Measurements from ENCODE around the gene OR1S1.

DNA sequence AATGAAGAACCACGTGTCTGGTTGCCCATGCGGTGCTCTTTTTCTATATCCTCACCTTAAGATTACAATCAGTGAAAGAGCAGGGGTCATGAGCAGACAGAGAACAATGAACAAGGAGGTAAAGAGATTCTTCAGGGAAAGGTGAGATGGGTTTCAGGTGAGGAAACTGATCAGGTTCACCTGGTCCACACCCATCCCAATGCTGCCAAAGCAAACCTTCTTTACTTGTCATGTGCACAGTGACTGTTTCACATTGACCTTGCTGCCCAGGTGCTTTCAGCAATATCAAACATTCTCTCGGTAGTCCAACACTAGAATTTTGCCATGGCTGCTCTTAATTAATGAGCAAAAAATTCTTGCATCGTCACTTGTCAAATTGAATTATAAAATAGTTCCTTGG is 48.1 kb upstream of the OR1S1 start:
- TF ChIP-seq TEAD4 (IDR thresholded peaks at IDR 0.05; ENCODE audit: borderline replicate concordance, insufficient read depth) = no peak
- TF ChIP-seq, protein P1, sequence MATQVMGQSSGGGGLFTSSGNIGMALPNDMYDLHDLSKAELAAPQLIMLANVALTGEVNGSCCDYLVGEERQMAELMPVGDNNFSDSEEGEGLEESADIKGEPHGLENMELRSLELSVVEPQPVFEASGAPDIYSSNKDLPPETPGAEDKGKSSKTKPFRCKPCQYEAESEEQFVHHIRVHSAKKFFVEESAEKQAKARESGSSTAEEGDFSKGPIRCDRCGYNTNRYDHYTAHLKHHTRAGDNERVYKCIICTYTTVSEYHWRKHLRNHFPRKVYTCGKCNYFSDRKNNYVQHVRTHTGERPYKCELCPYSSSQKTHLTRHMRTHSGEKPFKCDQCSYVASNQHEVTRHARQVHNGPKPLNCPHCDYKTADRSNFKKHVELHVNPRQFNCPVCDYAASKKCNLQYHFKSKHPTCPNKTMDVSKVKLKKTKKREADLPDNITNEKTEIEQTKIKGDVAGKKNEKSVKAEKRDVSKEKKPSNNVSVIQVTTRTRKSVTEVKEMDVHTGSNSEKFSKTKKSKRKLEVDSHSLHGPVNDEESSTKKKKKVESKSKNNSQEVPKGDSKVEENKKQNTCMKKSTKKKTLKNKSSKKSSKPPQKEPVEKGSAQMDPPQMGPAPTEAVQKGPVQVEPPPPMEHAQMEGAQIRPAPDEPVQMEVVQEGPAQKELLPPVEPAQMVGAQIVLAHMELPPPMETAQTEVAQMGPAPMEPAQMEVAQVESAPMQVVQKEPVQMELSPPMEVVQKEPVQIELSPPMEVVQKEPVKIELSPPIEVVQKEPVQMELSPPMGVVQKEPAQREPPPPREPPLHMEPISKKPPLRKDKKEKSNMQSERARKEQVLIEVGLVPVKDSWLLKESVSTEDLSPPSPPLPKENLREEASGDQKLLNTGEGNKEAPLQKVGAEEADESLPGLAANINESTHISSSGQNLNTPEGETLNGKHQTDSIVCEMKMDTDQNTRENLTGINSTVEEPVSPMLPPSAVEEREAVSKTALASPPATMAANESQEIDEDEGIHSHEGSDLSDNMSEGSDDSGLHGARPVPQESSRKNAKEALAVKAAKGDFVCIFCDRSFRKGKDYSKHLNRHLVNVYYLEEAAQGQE (IDR thresholded peaks at IDR 0.05; ENCODE audit: low read depth, low read length) = no peak
- TF ChIP-seq, protein P2, sequence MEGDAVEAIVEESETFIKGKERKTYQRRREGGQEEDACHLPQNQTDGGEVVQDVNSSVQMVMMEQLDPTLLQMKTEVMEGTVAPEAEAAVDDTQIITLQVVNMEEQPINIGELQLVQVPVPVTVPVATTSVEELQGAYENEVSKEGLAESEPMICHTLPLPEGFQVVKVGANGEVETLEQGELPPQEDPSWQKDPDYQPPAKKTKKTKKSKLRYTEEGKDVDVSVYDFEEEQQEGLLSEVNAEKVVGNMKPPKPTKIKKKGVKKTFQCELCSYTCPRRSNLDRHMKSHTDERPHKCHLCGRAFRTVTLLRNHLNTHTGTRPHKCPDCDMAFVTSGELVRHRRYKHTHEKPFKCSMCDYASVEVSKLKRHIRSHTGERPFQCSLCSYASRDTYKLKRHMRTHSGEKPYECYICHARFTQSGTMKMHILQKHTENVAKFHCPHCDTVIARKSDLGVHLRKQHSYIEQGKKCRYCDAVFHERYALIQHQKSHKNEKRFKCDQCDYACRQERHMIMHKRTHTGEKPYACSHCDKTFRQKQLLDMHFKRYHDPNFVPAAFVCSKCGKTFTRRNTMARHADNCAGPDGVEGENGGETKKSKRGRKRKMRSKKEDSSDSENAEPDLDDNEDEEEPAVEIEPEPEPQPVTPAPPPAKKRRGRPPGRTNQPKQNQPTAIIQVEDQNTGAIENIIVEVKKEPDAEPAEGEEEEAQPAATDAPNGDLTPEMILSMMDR (IDR thresholded peaks at IDR 0.05) = no peak
- TF ChIP-seq NFIC (IDR thresholded peaks at IDR 0.05; ENCODE audit: borderline replicate concordance) = no peak
- no peak for TF ChIP-seq RAD21 (IDR thresholded peaks at IDR 0.05; ENCODE audit: low read length)
- TF ChIP-seq, protein P3, sequence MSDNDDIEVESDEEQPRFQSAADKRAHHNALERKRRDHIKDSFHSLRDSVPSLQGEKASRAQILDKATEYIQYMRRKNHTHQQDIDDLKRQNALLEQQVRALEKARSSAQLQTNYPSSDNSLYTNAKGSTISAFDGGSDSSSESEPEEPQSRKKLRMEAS (IDR thresholded peaks at IDR 0.05; ENCODE audit: low read depth) = no peak
- TF ChIP-seq RCOR1 (IDR thresholded peaks at IDR 0.05; ENCODE audit: low read length) = no peak
- TF ChIP-seq SMC3 (IDR thresholded peaks at IDR 0.05; ENCODE audit: low read depth, low read length) = no peak
- TF ChIP-seq FOXM1 (IDR thresholded peaks at IDR 0.05; ENCODE audit: low read depth) = no peak
- TF ChIP-seq EZH2phosphoT487 (IDR thresholded peaks at IDR 0.05; ENCODE audit: borderline replicate concordance, low read depth) = no peak
- no peak for TF ChIP-seq EP300 (IDR thresholded peaks at IDR 0.05; ENCODE audit: borderline replicate concordance in 1 of 2, low read depth in 1 of 2, low read length in 1 of 2)
- TF ChIP-seq POLR2AphosphoS5 (IDR thresholded peaks at IDR 0.05; ENCODE audit: low read depth, low read length) = no peak
